Mammary epithelial cell (primary cell): ENCODE measurements around the gene CD34.

Experiments
- EZH2 ChIP-seq: IDR thresholded peaks from 2 replicates; pipeline ENCODE4 v1.6.1; 2012; ENCODE audit warnings: low read length, inconsistent platforms, borderline replicate concordance
- TF ChIP-seq, protein P1 (sequence below), 2 donors: IDR thresholded peaks in 1 of 2; conservative IDR thresholded peaks in 1 of 2; 2 replicates each; pipeline ENCODE4 v1.5.1; 2011 to 2012; ENCODE audit warnings: inconsistent platforms in 2 of 2, low read length in 2 of 2, mild to moderate bottlenecking in 2 of 2, control low read depth in 1 of 2, low read depth in 1 of 2; ENCODE audit not compliant: insufficient read depth in 1 of 2; ENCODE audit errors: extremely low read depth in 1 of 2

- TF ChIP-seq, protein P1, sequence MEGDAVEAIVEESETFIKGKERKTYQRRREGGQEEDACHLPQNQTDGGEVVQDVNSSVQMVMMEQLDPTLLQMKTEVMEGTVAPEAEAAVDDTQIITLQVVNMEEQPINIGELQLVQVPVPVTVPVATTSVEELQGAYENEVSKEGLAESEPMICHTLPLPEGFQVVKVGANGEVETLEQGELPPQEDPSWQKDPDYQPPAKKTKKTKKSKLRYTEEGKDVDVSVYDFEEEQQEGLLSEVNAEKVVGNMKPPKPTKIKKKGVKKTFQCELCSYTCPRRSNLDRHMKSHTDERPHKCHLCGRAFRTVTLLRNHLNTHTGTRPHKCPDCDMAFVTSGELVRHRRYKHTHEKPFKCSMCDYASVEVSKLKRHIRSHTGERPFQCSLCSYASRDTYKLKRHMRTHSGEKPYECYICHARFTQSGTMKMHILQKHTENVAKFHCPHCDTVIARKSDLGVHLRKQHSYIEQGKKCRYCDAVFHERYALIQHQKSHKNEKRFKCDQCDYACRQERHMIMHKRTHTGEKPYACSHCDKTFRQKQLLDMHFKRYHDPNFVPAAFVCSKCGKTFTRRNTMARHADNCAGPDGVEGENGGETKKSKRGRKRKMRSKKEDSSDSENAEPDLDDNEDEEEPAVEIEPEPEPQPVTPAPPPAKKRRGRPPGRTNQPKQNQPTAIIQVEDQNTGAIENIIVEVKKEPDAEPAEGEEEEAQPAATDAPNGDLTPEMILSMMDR (conservative IDR thresholded peaks at IDR 0.05 in 1 of 2, IDR thresholded peaks at IDR 0.05 in 1 of 2; ENCODE audit: extremely low read depth in 1 of 2, insufficient read depth in 1 of 2, low read depth in 1 of 2, low read length in 2 of 2): no peak
- no peak for TF ChIP-seq EZH2
Measured at GRCh38 chr1:207837673-207838072, 73.3 kb downstream of the CD34 start.
